GM18526 (cell line): ENCODE measurements around the gene IFI6.

ENCODE experiments used
- POLR2A ChIP-seq: IDR thresholded peaks from 3 replicates; pipeline ENCODE4 v1.6.1; 2011; ENCODE audit not compliant: insufficient read length; ENCODE audit errors: extremely low read depth

Gene IFI6

GRCh38 chr1:27626031-27626935 is 45.7 kb downstream of the IFI6 start:
- TF ChIP-seq POLR2A, result peak; percentile 39

- peak; percentile 24 for TF ChIP-seq POLR2A
Measured at GRCh38 chr1:27624467-27625178, 47.4 kb downstream of the IFI6 start.

- TF ChIP-seq POLR2A, result no peak
Measured at GRCh38 chr1:27623327-27624212, 48.4 kb downstream of the IFI6 start.

DNA sequence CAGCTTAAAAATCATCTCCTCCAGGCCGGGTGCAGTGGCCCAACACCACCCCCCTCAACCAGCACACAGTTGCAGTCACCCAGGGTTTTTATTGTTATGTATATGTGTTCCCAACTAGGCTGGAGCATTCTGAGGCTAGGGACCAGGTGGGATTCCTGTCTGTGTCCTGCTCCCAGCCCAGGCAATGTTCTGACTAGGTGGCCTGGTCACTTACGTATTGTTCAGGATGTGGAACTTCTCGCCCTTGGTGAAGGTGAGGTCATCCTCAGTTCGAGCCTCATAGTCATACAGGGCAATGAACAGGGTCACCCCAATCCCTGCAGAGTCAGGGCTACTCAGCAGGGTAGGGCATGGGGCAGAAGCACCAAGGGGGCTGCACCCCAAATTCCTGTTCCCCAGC is 49.2 kb downstream of the IFI6 start:
- TF ChIP-seq POLR2A, result no peak

DNA sequence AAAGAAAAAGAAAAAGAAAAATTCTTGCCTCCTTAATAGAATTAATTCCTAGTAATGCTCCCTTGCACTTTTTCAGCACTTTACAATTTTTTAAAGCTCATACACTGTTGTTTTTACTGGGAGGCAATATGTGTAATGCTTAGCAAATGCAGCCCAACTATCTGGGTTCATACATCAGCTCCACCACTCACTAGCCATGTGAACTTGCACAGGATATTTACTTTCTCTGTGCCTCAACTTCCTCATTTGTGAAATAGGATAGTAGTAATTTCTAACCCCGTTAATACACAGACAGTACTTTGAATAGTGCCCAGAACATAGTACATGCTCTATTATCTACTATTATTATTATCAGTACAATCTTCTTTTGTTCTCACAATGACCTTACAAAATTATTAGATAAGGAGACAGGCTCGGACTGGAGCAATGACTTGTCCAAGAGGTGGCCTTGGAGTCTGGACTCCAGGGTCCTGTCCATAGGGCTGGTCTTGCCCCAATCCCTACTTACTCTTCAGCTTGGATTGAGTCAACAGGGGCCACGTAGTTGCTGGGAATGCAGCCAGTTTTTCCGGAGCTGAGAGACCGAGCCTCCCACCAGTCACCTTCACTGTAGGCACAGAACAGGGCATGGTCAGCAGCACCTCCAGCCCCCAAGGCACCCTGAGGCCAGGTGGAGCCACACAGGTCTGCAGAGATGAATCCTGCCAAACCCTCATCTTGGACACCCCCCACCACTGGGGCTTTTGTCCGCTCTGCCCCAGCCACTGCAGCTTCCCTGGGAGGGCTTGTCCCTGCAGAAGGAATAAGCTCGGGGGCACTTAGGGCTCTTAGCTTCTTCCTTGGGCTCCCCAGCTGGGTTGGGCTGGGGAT is 50.7 kb downstream of the IFI6 start:
- TF ChIP-seq POLR2A, result no peak

- TF ChIP-seq POLR2A, result no peak
Measured at GRCh38 chr1:27618341-27619082, 53.5 kb downstream of the IFI6 start.

- TF ChIP-seq POLR2A, result no peak
Measured at GRCh38 chr1:27617420-27617819, 54.6 kb downstream of the IFI6 start.

DNA sequence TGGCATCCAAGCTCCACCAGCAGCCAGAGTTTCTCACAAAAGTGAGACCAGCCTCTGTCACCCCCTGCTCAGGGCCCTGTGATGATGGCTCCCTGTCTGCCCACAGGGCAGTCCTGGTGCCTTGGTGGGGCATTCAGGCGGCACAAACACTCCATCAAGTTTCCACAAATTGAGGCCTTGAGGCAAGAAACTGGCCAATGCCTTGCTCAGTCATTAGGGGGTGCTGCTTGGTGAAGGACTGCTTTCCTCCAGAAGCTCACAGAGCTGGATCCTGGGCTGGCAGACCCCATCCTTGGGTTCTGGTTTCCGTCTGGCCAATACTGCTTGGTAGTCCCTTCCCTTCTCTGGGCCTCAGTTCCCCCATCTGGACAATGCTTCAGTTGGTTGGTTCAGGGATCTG is 55.6 kb downstream of the IFI6 start:
- TF ChIP-seq POLR2A, result no peak
